HG03159 (cell line): ENCODE data around the gene CHST11.

Source experiments
- ATAC-seq: cut with Tn5 transposase; IDR thresholded peaks from one replicate; pipeline ENCODE4 v1.9.1; 2021; ENCODE audit warnings: mild to moderate bottlenecking, moderate library complexity; ENCODE audit not compliant: unreplicated experiment

The CHST11 gene

DNA sequence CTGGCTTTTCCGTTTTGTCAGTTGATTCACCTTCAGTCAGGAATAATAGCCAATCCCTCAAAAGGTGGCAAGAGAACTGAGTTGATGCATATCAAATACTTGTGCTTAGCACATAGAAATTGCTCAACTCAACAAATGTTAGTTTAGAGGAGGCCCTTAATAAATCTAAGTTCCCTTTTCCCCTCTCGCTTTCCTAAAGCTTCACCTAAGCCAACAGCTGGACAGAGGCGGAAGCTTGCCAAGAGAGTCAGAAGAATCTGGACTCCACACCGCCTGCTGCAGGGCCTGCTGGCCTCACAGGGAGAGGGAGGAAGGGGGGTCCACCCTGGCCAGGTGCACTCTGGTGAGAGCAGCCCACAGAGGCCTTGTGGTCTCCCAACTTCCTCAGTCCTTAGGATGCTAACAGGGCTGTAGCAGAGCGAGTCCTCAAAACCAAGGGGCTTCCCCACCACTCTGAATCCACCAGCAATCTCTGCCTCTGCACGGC, 213.1 kb downstream of the CHST11 start:
- ATAC-seq = peak; percentile 68

DNA sequence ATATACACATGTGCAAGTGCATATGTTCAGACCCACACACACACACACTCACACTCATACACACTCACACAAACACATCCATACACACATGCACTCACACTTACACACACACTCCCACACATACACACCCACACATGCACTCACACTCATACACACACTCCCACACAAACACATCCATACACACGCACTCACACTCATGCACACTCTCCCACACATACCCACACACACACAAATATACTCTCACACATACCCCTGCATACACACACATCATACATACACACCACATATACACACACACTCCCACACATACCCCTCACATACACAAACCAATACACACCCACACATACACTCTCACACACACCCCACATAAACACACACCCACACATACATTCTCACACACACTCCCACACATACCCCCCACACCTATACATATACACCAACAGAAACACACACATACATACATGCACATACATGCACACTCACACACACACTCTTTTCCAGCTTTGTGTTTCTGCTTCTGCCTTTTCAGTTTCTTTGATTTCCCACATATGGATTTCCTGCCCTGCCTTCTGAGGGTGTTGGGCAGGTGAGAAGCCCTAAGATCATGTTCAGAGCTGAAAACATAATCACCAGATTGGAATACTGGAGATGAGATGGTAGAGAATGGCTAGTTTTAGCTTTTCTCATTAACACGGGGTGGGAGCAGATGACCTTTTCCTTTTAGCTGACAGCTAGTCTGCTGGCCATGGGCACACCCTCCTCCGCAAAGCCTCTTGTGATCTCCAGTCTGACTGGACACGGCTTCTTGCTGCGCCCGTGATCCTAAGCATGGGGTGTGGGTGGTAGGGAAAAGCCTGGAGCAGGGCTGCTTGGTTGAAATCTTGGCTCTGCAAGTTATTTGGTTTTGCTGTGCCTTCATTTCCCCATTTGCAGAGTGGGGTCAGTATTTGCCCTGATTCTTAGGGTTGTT, 214.0 kb downstream of the CHST11 start:
- ATAC-seq = no peak

DNA sequence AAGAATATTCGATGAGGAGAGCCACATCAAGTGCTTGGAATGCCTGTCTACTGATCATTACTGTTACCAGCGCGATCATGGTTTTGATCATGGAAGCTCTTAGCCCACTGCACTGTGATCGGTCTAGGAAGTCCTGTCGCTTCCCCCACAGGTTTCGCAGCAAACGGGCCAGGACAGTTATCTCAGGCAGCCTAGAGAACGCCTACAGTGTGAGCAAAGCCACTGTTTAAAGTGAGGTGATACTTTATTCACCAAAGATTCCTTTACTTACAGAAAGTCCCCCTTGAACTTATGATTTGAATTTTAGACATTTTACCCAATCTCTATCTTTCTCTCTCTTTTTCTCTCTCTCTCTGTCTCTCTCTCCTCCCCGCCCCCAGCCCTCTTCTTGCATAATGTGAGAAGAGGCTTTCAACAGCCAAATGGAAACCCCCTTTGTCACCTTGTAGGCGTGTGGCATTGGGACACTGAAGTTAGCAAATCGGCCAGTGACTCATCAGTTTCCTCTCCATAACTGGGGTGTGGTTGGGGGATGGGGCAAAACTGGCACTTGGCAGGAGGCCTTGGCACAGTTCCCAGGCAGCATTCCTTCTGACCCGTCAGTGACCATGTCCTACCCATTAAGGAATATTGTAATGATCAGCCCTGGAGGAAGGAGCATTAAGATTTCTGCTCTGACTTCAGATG, 214.8 kb downstream of the CHST11 start:
- ATAC-seq = peak; percentile 72

DNA sequence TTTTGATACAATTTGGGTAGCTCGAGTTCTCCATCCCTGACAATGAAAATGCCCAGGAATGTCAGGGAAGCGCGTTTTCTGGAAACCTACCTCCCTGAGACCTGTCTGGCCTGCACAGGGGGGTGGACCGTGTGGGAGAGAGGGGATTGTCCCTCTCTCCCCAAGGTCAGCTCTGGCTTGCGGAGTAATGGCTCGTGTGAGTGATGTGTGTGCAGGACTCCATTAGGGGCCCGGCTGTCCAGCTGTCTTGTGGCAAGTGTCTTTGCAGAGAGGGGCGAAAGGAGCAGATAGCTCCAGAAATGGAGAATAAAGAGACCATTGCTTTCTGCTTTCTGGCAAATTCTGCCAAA, 215.3 kb downstream of the CHST11 start:
- ATAC-seq = no peak

DNA sequence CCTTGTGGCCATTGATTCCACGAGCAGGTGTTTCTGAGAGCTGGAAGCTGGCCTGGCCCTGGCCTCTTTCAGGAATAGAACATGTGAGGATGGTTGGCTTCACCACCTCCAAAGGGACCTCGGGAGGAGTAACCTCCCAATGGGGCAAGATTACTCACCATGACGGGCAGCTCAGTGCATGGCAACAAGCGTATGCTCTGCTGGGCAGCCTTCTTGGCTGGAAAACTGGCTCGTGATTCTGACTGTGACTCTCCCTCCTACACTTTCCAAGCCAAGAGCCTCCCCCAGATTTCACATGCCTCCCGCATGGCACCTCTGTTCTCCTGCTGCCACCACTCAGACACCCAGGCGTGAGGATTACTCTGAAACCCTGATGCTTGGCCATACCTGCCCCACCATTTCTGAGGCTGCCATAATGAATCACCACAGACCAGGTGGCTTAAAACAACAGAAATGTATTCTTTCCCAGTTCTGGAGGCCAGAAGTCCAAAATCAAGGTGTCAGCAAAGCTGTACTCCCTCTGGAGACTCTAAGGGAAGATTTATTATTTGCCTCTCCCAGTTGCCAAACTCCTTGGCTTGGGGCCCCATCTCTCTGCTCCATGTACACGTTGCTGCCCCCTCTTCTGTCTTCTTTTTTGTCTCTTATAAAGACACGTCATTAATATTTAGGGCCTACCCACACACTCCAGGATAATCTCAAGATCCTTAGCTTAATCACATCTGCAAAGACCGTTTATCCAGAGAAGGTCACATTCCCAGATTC, 215.9 kb downstream of the CHST11 start:
- no peak for ATAC-seq

DNA sequence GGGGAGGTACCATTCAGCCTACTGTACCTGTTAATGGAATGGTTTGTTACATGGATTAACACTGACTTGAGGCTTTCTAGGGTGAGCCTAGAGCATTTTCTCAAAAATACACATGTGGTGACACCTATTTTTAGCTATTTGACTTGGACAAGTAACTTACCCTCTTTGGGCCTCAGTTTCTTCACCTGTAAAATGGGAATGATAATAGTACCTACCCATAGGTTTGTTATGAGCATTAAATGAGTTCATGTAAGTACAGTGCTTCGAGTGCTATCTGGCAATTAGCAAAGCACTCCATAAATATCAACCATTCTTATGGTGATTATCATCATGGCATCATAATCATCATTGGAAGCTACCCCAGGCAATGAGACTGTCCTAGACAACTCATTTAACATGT, 216.5 kb downstream of the CHST11 start:
- no peak for ATAC-seq

DNA sequence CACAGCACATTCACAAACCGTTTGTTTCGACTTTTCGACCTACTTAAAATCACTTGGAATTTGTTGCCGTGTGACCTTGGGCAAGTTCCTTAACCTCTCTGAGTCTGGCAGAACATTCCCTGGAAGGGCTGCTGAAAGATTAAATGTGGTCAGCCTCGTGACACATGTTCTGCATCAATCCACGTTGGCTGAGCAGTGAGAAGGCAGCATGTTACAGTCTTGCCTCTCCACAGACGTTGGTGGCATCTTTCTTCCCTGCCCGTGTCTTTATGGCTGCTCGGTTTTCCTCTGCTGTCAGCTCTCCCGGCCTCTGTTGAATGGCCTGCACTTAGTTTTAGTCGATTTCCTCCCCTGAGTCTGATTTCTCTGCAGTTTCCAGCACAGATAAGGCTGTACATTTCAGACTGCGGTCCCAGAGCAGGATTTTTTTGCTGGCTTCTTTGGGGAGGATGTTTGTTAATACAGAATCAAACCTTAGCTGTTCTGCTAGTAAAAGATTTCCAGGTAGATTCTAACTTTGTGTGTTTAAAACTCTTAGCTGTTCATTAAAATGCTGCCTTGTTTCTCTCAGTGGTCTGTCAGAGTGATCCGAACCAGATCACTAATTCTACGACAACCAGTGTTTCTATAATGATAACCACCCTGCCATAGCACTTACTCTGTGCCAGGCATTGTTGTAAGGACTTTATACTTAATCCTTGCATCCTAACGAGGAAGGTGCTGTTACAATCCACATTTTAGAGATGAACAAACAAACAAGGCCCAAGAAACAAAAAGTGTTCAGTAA, 217.1 kb downstream of the CHST11 start:
- no peak for ATAC-seq

DNA sequence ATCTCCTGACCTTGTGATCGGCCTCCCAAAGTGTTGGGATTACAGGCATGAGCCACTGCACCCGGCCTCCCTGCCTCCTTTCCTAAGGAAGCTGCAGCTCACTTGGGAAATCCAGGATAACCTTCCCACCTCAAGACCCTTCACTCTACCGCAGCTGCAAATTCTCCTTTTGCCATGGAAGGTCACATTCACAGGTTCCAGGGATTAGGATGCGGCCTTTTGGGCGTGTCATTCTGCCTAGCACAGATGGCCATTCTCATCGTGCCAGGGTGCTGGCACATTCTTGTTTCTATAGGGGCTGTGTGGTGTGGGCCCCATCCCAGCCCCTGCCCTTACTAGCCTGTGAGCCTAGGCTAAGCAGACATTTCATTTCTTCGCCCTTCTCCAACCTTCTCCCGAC, 219.9 kb downstream of the CHST11 start:
- no peak for ATAC-seq

DNA sequence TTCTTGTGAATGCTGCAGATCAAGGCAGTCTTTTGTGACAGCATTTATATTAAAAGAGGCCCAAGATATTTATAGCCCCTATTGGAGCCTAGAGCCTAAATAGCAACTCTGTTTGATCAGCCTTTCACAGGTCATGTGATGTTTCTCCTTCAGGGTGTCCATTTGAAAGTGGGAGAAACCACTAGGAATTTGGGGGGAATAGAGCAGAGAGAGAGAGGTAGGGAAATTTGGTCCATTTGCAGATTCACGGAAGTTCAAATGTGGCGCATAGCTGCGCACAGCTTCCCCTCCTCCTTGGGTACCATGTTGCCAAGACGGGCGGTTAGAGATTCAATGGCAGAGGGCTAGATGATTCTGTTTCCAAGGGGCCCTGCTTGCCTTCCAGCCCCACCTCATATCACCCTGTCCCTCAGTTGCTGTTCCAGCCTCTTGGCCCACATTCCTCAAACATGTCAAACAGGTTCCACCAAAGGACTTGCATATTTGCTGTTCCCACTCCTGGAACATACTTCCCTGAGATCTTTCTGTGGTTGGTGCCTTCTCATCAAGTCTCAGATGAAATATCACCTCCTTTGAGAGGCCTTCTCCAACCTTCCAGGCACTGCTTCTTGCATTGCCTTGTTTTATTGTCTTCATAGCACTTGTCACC, 220.8 kb downstream of the CHST11 start:
- ATAC-seq = no peak

DNA sequence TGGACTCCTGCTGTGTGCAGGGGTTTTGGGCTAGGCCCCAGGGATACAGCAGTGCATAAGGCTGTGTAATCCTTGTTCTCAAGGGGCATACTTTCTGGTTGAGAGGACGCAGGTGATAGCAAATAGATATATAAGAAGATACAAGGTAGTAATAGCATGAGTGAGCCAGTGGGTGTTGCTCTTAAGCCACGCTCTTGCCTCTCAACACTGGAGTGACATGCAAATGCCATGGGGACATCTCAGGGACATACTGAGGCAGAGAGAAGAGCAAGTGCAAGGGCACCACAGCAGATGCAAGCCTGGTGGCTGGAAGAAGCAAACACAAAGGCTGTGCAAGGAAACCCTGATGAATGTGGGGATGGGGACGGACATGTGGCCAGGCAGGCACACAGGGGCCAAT, 223.3 kb downstream of the CHST11 start:
- no peak for ATAC-seq

DNA sequence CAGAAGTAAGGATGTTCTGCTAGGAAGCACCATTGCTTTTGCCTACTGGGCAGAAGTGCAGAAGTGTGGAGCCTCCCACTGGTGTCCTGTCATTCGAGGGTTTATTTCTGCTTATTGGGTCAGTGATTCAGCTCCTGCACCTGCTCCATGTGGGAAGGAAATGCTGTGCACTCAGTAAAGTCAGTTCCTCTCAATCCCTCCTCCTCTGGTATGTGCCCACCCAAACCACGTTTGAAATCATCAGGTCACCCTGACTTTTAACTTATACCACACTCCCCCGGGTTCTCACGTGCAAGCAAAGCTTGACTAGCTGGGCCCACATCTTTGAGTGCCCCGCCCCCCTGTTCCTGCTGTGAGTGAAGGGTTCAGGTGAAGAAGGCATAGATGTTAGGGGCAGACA, 223.7 kb downstream of the CHST11 start:
- ATAC-seq = no peak

DNA sequence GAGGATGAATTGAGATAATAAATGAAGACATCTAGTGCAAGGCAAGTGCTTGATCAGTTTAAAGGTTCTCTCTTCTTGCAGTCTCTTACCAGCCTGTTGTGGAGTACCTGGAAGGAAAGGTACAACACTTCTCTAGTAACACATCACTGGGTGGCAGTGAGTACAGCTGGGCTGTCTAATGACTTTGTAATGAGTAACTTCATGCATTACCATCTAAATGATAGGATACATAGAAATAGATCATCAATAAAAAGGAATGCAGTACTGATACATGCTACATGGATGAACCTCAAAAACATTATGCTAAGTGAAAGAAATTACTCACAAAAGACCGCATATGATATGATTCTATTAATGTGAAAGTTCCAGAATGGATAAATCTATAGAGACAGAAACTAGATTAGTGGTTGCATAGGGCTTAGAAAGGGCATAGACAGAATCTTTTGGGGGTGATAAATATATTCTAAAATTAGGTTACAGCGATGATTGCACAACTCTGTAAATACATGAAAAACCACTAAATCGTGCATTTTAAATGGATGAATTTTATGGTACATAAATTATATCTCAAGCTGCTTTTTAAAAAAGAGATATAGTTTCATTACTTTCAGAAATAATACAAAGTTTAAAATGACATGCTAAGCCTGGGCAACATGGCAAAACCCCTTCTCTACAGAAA, 224.4 kb downstream of the CHST11 start:
- ATAC-seq = no peak

DNA sequence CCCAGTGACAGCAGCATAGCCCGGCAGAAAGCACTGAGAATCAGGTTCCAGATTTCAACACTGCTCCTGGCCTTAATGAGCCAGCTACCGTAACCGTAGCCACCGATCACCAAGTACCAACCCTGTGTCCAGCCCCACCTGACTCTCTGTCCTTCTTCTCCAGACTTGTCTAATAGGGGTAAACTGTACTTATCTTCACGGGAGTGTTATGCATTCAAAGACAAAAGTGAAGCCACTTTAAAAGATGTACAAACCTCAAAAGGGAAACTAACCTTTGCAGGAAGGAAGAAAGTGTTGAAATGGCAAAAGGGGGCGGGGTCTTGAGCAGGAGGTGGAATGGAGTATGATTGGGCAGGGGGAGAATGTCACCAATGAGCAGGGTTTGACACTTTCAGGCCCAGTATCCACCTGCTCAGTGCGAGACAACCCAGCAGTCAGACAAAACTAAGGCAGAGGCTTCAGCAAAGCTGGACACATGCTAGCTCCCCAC, 226.1 kb downstream of the CHST11 start:
- peak; percentile 67 for ATAC-seq

DNA sequence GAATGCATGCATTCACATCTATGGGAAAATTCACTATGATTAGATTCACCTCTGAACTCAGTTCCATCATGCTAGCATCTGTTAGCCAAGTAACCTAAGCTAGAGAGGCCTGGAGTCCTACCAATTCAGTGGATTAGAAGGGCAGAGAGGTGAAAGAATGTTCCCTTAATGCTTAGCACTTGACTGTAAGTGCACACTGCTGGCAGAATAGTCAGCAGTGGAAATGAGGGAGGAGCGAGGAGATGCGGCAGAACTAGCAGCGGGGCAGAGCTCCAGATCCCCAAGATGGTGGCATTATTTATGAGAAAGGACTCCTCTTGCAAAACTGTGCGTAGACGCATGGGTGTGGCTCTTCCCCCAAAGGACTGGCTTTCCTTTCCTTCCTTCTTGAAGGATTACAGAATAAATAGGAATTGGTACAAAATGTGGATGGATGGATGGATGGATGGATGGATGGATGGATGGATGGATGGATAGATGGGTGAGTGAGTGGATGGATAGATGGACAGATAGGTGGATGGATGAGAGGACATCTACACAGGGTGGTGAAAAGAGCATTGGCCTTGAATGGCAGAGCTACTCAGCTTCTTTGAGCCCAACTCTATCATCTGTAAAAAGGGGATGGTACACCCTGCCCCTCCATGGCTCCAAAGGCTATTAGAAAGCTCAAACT, 227.2 kb downstream of the CHST11 start:
- ATAC-seq = no peak

DNA sequence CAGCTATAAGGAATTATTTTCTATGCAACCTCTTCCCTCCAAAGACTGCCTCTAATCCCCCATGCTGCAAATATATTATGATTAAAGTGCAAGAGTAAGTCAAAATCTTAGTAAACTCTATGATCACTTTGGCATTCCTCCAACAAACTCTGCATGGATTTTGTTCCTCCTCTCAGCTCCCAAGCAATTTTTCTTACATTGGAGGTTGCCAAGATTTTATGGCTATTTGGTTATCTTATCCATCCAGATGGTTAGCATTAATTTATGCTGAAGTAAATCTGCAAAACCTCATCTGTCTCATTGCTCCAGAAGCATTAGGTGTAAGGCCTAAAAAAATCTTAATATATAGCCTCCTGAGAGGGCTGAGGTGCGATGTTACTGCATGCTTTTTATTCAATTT, 228.1 kb downstream of the CHST11 start:
- ATAC-seq = no peak

DNA sequence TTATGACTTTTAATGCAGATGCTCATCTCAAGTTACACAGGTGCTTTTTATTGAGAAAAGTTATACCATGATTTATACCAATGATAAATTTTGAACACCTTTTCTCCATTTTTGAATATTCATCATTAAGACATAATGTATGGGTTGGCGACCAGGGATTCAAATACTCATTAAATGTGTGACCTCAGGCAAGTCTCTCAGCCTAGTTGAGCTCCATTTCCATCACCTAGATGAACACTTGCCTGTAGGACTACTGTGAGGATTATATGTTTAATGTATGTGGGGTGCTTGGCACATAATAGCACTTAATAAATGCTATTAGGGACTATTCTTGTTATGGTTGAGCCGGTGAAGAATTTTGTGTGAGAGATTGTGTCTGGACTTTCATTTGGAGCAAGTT, 228.6 kb downstream of the CHST11 start:
- ATAC-seq = no peak

DNA sequence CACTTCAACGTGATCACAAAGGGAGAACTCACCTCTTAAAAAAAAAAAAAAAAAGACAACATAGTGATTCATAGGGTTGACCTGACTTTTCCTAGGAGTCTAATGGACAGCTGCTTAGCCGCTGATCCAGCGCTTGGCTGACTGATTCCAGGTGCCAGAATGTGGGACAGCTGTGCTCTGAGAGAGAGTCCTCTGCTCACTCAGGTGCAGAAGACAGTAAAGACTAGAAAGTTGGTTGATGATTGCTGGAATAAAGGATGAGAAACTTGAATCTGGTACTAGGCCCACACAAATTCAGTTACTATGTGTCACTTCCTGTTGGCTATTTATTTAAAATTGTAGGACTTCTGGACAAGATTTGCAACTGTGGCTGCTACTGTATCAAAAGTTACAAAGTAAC, 229.4 kb downstream of the CHST11 start:
- no peak for ATAC-seq

DNA sequence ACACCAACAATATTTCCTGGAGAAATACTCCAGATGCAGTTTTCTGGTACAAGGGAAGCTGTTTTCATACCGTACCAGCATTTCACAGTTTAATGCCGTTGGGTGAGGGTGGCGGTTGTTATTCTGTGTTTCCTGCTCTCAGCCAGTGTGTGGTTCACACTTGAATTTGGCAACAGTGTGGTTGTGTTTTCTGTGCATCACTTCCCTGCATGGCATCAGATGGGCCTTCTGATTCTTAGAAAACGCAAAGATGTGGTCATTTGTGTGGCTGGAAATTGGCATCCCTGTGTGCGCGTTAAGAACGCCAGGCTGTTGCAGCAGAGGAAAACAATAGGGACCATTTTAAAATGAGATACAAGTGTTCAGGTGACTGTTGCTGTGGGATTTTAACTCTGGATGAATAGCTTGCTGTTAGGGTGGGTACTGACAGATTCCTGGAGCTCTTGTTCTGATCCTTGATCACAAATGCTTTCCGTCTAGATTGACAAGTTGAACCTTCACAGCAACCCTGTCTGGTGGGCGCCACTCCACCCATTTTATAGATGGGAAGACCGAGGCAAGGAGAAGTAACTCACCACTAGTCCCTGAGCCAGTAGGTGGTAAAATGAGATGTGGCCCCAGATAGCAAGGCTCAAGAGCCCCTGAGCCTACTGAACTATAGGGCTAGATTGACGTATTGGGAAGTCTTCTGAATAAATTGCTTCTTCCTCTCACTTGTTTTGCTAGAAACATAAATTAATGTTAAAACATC, 231.2 kb downstream of the CHST11 start:
- ATAC-seq = no peak
